HG03108 (cell line): ENCODE measurements around the gene DUSP15.

ENCODE experiments used
- ATAC-seq: cut with Tn5 transposase; IDR thresholded peaks from one replicate; pipeline ENCODE4 v1.9.1; 2021; ENCODE audit warnings: moderate library complexity; ENCODE audit not compliant: unreplicated experiment

DUSP15 gene

DNA sequence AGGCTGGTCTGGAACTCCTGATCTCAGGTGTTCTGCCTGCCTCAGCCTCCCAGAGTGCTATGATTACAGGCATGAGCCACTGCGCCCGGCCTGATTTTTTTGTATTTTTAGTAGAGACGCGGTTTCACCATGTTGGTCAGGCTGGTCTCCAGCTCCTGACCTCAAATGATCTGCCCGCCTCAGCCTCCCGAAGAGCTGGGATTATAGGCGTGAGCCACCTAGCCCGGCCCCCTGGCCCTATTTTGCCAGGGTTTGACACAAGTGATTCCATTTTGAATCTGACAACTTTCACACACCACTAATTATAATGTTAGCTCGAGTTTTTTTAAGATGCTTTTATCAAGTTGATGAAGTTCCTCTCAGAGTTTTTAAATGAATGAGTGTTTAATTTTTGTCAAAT lies 25.7 kb upstream of the DUSP15 start:
- no peak for ATAC-seq

- peak; percentile 87 for ATAC-seq
These were observed 24.8 kb upstream of the DUSP15 start for GRCh38 chr20:31894980-31895675.

DNA sequence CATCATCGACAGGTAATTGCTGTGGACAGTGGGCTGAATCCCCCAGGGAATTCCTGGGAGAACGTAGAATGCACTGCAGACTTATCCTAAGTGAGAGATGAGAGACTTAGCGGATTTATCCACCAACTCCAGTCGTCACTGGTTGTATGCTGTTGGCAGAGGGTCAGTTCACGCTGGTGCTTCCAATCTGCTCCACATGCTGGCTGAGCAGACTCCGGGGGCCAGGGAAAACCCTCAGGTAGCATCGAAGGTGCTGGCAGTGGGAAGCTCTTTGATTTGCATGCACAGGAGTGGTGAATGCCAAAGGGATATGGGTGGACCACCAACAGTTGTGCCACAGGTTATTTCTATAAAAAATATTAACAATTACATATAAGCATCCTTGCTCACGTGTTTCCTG lies 20.3 kb upstream of the DUSP15 start:
- no peak for ATAC-seq

DNA sequence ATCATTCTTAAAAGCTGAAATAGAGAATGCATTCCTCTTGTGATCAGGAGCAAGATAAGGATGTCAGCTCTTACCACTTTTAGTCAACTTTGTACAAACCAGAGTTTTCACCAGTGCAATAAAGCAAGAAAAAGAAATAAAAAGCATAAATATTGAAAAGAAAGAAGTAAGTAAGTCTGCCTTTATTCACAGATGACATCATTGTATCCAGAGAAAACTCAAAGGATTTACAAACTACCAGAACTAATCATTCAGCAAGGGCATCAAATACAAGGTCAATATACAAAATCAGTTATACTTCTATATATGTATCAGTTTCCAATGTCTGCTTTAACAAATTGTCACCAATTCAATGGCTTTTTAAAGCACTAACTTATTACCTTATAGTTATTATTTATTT lies 13.5 kb upstream of the DUSP15 start:
- no peak for ATAC-seq

DNA sequence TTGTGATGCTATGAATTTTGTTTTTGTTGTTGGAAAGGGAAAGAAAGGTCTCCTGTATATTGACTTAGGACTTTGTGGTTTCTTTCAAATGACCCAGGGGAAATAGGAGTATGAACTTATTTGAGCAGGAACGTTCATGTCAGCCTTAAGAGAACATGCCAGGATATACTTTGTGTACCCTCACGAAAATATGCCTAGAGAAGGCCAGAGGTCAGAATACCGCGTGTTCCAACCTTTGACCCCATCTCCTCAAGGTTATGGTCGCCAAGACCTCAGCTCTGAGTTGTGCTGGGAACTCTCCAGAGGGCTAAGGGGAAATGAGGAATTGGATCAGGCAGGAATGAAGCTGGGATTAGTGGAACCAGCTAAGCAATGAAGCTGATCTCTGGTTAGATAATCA lies 11.6 kb upstream of the DUSP15 start:
- ATAC-seq = no peak

DNA sequence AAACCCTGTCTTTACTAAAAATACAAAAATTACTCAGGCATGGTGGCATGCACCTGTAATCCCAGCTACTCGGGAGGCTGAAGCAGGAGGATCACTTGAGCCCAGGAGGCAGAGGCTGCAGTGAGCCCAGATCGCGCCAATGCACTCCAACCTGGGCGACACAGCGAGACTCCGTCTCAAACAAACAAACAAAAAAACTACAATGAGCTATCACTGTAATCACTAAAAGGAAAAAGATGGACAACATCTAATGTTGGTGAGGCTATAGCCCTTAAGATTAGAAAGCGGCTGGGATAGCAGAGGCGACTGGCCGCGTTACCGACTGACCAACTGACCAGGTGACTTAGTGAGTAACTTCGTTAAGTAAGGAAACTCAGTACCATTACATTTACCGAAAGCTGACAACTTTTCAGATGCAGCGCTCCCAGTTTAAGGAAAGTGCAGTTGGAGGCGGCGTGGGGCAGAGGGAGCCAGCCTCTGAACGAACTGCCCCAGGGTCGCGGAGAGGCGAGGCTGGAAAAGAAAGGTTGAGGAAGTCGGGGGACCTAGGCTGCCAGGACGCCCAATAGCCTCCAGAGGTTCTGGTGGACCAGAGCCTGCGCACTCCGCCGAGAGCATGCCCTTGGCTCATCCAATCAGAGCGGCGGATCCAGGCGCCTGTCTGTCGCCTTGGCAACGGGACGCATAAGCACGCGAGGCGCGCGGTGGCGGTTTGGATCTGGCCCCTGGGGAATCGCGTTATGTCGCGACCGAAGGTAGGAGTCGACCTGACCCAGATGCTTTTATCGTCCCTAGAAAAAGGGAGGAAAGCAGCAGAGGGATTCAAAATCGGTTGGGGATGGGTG lies 9.0 kb upstream of the DUSP15 start:
- ATAC-seq = peak; percentile 64

DNA sequence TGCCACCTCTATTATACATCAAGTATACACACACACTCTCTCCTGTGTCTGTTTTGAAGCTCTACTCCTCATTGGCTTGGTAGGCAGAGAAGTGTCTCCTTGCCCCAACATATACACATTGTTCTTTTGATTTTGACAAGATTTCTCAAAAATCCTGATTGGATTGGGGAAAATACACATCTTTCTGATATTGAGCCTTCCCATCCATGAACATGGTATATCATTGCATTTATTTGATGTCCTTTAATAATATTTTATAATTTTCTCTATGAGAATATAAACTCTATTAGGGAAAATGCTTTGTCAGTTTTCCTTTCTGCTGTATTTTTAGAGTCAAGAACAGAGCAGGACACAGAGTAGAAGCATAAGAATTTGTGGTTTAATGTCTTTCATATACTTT lies 7.4 kb upstream of the DUSP15 start:
- no peak for ATAC-seq

DNA sequence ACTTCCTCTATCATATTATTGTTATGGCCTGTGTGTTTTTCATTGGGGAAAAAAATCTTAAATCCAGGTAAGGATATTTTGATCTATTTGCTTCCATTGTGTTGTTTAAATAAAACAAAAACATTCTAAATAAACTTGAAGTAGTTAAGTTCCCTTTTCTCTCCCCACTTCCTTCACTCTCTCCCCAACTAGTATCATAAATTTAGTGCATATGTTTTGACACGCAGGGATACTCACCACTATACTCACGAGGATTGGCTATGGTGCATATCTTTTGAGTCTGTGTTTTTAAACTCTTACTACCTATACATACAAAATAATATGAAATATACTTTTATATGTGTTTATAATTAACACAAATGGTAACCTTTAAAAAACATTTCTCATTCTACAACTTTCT lies 5.3 kb upstream of the DUSP15 start:
- no peak for ATAC-seq

DNA sequence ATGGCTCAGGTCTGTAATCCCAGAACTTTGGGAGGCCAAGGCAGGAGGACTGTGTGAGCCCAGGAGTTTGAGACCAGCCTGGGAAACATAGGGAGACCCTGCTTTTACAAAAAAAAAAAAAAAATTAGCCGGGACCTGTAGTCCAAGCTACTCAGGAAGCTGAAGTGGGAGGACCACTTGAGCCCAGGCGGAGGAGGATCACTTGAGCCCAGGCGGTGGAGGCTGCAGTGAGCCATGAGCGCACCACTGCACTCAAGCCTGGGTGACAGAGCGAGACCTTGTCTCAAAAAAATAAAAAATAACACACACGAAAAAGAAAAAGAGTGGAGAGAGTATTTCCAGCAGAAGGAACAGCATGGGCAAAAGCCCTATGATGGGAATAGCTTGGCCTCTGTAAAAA lies 2.1 kb upstream of the DUSP15 start:
- ATAC-seq = no peak

- no peak for ATAC-seq
These were observed 1.3 kb upstream of the DUSP15 start for GRCh38 chr20:31871618-31871954.

- ATAC-seq = no peak
These were observed 645 bp upstream of the DUSP15 start for GRCh38 chr20:31870726-31871617.

DNA sequence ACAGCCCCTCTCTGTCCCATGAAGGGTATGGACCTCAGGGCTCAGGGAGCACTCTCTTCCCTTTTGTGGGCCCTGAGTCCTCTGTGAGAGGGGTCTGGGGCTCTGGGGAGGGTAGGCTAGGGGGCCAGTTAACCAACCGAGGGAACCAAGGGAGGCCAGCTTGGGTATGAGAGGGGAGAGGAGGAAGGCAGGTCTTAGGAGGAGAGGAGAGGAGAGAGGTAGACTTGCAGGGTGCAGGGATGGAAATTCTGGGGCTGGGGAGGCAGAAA lies 720 bp downstream of the DUSP15 start:
- ATAC-seq = no peak

DNA sequence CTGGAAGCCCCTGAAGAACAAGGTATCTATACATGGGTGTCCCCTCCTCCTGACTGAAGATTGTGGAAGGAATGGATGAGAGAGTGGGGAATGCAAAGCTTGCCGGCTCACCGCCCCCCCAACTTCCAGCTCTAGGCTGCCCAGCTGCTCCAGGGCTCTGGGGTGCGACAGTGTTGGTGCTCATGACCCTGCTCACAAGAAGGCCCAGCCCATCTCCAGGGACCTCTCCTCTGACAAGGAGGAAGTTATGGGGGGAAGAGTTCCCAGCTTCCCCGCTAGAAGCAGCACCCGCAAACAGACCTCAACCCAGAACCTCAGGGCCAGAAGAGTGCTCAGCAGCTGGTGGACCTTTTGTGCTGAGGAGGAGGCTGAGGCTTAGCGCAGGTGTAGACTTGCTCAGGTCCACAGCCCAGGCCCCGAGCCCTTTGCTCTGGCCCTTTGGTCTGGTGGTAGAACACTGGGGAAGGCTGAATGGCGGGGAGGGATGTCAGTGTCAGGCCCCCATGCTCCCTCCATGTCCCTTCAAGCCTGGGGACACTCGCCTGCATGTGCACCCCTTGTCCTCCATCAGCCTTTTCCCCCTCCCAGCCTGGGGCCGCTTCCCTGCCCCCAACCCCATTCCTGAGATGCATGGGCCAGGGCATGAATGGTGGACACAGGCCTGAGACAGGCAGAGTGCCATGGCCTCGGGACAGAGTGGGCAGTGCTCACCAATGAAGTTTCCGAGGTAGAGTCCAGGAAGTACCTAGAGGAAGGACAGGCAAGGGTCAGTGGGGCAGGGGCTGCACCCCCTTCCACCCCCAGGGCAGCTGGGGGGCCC lies 1.3 kb downstream of the DUSP15 start:
- ATAC-seq = no peak

DNA sequence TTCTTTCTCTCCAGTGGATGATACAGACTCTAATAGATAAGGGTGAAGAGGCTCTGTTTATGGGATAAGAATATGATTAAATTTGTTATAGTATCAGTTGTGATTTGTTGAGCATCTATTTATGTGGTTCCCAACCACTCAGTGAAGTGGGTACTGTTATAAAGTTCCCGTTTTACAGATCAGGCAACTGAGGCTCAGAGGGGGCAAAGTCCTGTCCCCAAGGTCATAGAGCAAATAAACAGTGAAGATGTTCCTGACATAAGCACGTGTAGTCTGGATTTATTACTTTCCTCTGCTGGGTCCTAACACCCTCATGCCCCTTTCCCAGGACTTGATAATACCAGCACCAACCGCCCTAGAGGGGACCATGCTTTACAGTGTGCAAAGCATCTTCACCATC lies 4.1 kb downstream of the DUSP15 start:
- ATAC-seq = no peak

GRCh38 chr20:31864521-31865400 lies 5.6 kb downstream of the DUSP15 start:
- no peak for ATAC-seq

DNA sequence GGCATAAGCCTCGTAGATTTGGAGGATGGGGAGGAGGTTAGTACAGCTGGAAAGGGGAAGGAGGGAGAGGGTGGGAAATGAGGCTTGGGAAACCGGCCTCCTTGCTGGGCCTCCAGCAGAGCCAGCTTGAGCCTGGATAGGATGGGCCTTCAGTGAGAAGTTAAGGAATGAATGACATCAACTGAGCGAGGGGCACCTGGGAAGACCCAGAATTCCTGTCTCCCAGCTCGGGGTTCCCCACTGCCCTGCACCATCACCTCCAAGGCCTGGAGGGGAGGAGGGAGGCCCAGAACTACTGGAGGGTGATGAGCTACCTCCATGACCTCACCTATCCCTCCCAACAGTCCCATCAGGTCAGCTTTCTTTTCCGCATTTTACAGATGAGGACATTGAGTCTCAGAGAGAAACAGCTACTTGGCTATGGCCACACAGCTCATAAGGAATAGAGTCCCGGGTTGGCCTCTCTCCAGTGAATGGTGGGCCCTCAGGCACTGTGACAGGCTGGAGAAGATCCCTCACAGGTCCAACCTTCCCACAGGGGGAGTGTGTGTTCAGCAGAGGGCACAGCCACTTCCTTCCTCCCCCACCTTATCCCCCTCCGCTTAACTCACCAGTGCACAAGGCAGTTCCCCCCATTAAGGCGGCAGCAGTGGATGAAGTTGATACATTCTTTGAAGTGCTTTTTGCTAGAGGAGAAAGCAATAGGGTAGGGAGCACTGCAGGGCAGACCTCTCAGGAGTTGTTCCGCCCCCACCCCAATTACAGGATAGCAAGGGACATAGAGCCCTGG lies 6.8 kb downstream of the DUSP15 start:
- ATAC-seq = no peak

DNA sequence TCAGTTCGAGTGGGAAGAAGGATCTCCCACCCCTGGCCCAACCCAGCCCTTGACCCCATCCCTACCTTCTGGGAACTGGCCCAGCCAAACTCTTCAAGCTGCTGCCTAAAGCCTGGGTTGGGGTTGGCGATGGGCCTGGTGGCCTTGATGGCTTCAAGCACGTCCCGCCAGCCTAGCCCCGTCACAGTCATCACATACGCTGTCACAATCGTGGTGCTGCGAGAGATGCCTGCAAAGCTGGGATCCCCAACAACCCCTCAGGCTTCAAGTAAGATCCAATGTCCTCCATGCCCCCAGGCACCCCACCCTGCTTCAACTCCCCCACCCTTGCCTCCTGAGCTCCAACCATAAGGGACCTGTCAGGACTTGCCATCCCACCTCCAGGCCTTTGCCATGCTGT lies 7.8 kb downstream of the DUSP15 start:
- no peak for ATAC-seq

DNA sequence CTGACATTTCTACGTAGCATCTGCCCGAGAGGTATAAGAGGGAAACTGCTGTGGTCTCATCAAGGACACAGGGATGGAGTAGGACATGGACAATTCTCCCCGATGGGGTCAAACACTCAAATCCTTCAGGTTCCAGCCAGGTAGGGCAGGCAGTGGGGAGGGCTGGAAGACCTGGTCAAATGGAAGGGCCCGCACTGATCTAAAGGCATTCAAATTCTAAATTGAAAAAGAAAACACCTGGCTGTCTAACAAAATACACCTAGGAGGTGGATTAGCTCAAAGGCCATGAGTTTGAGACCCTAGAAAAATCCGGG lies 8.2 kb downstream of the DUSP15 start:
- no peak for ATAC-seq

GRCh38 chr20:31861385-31862156 lies 8.8 kb downstream of the DUSP15 start:
- ATAC-seq = no peak
